Osteocyte (in vitro differentiated cells): ENCODE data around the gene CADPS. TPM values are rescaled to one million over a fixed set of nuclear protein-coding genes. Genes with fewer than 3 reads are reported as not detected.

Experiments used
- DNase-seq: peaks from one replicate; pipeline ENCODE4 v3.0.0; 2021; ENCODE audit warnings: mixed read lengths; ENCODE audit not compliant: unreplicated experiment; ENCODE audit errors: extremely low spot score
- H3K27ac Mint-ChIP-seq: one replicate; pipeline ENCODE4 v1.8.0; 2021; ENCODE audit warnings: mild to moderate bottlenecking, mixed read lengths; ENCODE audit not compliant: unreplicated experiment
- H3K27me3 Mint-ChIP-seq: one replicate; pipeline ENCODE4 v1.8.0; 2021; ENCODE audit warnings: mixed read lengths; ENCODE audit not compliant: unreplicated experiment
- H3K36me3 Mint-ChIP-seq: one replicate; pipeline ENCODE4 v1.8.0; 2021; ENCODE audit warnings: mixed read lengths; ENCODE audit not compliant: unreplicated experiment
- H3K4me1 Mint-ChIP-seq: one replicate; pipeline ENCODE4 v1.8.0; 2021; ENCODE audit warnings: mixed read lengths; ENCODE audit not compliant: unreplicated experiment
- H3K4me3 Mint-ChIP-seq: one replicate; pipeline ENCODE4 v1.8.0; 2021; ENCODE audit warnings: mild to moderate bottlenecking, moderate library complexity, mixed read lengths; ENCODE audit not compliant: unreplicated experiment
- H3K9me3 Mint-ChIP-seq: one replicate; pipeline ENCODE4 v1.8.0; 2021; ENCODE audit warnings: mixed read lengths; ENCODE audit not compliant: unreplicated experiment
- CTCF ChIP-seq: fragments of 200-600 bp; sonication (generic); IDR thresholded peaks from 2 replicates; pipeline ENCODE4 v1.5.0; 2021; ENCODE audit warnings: antibody characterized with exemption, mild to moderate bottlenecking, moderate library complexity
- total RNA-seq: library from RNA; stranded (reverse); gene quantifications from 2 replicates; pipeline ENCODE4 v1.2.1, GENCODE V29; 2021

CADPS gene
- total RNA-seq, 1 donor from 2014 or later: not detected

- Mint-ChIP-seq H3K27me3 (peaks cover 91% of the 10 kb centered on the region), H3K36me3 (no peaks in the 10 kb centered on the region), H3K27ac (no peak overlapping the region), H3K4me1 (peaks cover 40% of the 10 kb centered on the region), H3K4me3 (peak overlapping the region; percentile 40), H3K9me3 (no peaks in the 10 kb centered on the region)
- no peak for DNase-seq
- peak; percentile 32 for TF ChIP-seq CTCF
Measured at GRCh38 chr3:62368705-62369475, 506.3 kb downstream of the CADPS start.

- H3K9me3 Mint-ChIP-seq: no peaks in the 10 kb centered on the region
Measured at GRCh38 chr3:62368290-62368704, 506.9 kb downstream of the CADPS start.

GRCh38 chr3:62367763-62368195 lies 507.4 kb downstream of the CADPS start:
- H3K4me3 Mint-ChIP-seq: no peak overlapping the region

More at GRCh38 chr3:62368290-62368704, 506.9 kb downstream of the CADPS start:
- no peaks in the 10 kb centered on the region for H3K36me3 Mint-ChIP-seq
- no peak overlapping the region for H3K4me3 Mint-ChIP-seq
- peaks cover 90% of the 10 kb centered on the region for H3K27me3 Mint-ChIP-seq
- no peak overlapping the region for H3K27ac Mint-ChIP-seq
- H3K4me1 Mint-ChIP-seq: peaks cover 37% of the 10 kb centered on the region
- DNase-seq: no peak
- TF ChIP-seq CTCF: no peak

GRCh38 chr3:62366126-62366484 lies 509.1 kb downstream of the CADPS start:
- H3K27me3 Mint-ChIP-seq: peaks cover 85% of the 10 kb centered on the region
- no peaks in the 10 kb centered on the region for H3K36me3 Mint-ChIP-seq
- TF ChIP-seq CTCF: no peak

More at GRCh38 chr3:62367763-62368195, 507.4 kb downstream of the CADPS start:
- no peak overlapping the region for H3K27ac Mint-ChIP-seq
- DNase-seq: no peak
- no peaks in the 10 kb centered on the region for H3K9me3 Mint-ChIP-seq
- no peak for TF ChIP-seq CTCF
- H3K36me3 Mint-ChIP-seq: no peaks in the 10 kb centered on the region
- H3K4me1 Mint-ChIP-seq: peaks cover 33% of the 10 kb centered on the region
- peaks cover 88% of the 10 kb centered on the region for H3K27me3 Mint-ChIP-seq

GRCh38 chr3:62365391-62366125 lies 509.7 kb downstream of the CADPS start:
- Mint-ChIP-seq H3K36me3 (no peaks in the 10 kb centered on the region), H3K27ac (no peak overlapping the region), H3K27me3 (peaks cover 85% of the 10 kb centered on the region), H3K4me3 (no peak overlapping the region), H3K9me3 (no peaks in the 10 kb centered on the region), H3K4me1 (peaks cover 21% of the 10 kb centered on the region)
- DNase-seq: no peak
- no peak for TF ChIP-seq CTCF

More at GRCh38 chr3:62366126-62366484, 509.1 kb downstream of the CADPS start:
- Mint-ChIP-seq H3K4me1 (peaks cover 27% of the 10 kb centered on the region), H3K27ac (no peak overlapping the region), H3K4me3 (no peak overlapping the region), H3K9me3 (no peaks in the 10 kb centered on the region)
- DNase-seq: no peak
